SK-N-SH (cell line): ENCODE measurements around the gene PDK2. TPM values are rescaled to one million over a fixed set of nuclear protein-coding genes. Genes with fewer than 3 reads are reported as not detected.

Experiments used
- CTCF ChIA-PET: fragments of 300-600, 350-600 bp; formaldehyde crosslinking; extraction: SDS; loops from one replicate; lab custom pipeline; 2021; lab: Yijun Ruan, JAX
- POLR2A ChIA-PET: fragments of 350-600 bp; sonication (Branson Sonifier 250); formaldehyde crosslinking; extraction: SDS; loops from one replicate; lab custom pipeline; 2020; ENCODE audit warnings: antibody characterized with exemption, inconsistent platforms; lab: Yijun Ruan, JAX
- DNase-seq: peaks from one replicate; pipeline ENCODE4 v3.0.0; 2012
- H2AFZ ChIP-seq: fragments of 200-600 bp; sonication (generic); 2 replicates; pipeline ENCODE4 v1.8.1; 2016; ENCODE audit warnings: antibody characterized with exemption, mild to moderate bottlenecking, low read depth
- H3F3A ChIP-seq: fragments of 200-600 bp; sonication (generic); replicated peaks from 2 replicates; pipeline ENCODE3; 2016; ENCODE audit warnings: antibody characterized with exemption, mild to moderate bottlenecking; ENCODE audit not compliant: insufficient read depth
- H3K27ac ChIP-seq, 2 experiments: fragments of 200-500 bp in 1 of 2; fragments of 200-600 bp in 1 of 2; sonication (Bioruptor generic) in 1 of 2; sonication (generic), shearing (Covaris generic) in 1 of 2; 2 replicates each; pipeline versions ENCODE4 v1.5.1 to v1.6.1; 2014 to 2016; ENCODE audit warnings: low read depth in 2 of 2, inconsistent platforms in 1 of 2, low read length in 1 of 2, mild to moderate bottlenecking in 1 of 2, mixed read lengths in 1 of 2
- H3K27me3 ChIP-seq: fragments of 200-600 bp; sonication (generic), shearing (Covaris generic); 2 replicates; pipeline ENCODE4 v1.6.1; 2016; ENCODE audit warnings: mixed run types; ENCODE audit not compliant: insufficient read depth
- H3K36me3 ChIP-seq, 2 experiments: fragments of 200-500 bp in 1 of 2; fragments of 200-600 bp in 1 of 2; sonication (Bioruptor generic) in 1 of 2; sonication (generic) in 1 of 2; replicated peaks in 1 of 2; 2 replicates each; pipeline versions ENCODE3 to v1.5.1; 2014 to 2016; ENCODE audit warnings: low read length in 1 of 2, mild to moderate bottlenecking in 1 of 2; ENCODE audit not compliant: insufficient read depth in 2 of 2, control insufficient read depth in 1 of 2
- H3K4me1 ChIP-seq, 2 experiments: fragments of 200-500 bp in 1 of 2; fragments of 200-600 bp in 1 of 2; sonication (Bioruptor generic) in 1 of 2; sonication (generic), shearing (Covaris generic) in 1 of 2; 2 replicates each; pipeline versions ENCODE4 v1.5.1 to v1.6.1; 2014 to 2016; ENCODE audit warnings: low read depth in 1 of 2, low read length in 1 of 2, mixed run types in 1 of 2; ENCODE audit not compliant: insufficient read depth in 2 of 2, control insufficient read depth in 1 of 2
- H3K4me2 ChIP-seq: fragments of 200-600 bp; sonication (generic), shearing (Covaris generic); 2 replicates; pipeline ENCODE4 v1.6.1; 2017; ENCODE audit warnings: mixed run types
- H3K4me3 ChIP-seq, 2 experiments: fragments of 200-500 bp in 1 of 2; fragments of 200-600 bp in 1 of 2; sonication (Bioruptor generic) in 1 of 2; sonication (generic), shearing (Covaris generic) in 1 of 2; 2 replicates each; pipeline versions ENCODE4 v1.5.1 to v1.8.1; 2014 to 2016; ENCODE audit warnings: low read depth in 2 of 2, inconsistent platforms in 1 of 2, low read length in 1 of 2, mild to moderate bottlenecking in 1 of 2, mixed read lengths in 1 of 2, moderate library complexity in 1 of 2
- H3K79me2 ChIP-seq: fragments of 200-600 bp; sonication (generic); 2 replicates; pipeline ENCODE4 v1.8.1; 2017; ENCODE audit warnings: mild to moderate bottlenecking; ENCODE audit not compliant: insufficient read depth
- H3K9ac ChIP-seq: fragments of 200-600 bp; sonication (generic); 2 replicates; pipeline ENCODE4 v1.6.1; 2017; ENCODE audit warnings: mixed run types
- H3K9me2 ChIP-seq: fragments of 200-600 bp; sonication (generic); 2 replicates; pipeline ENCODE4 v1.6.1; 2017; ENCODE audit warnings: mixed run types
- H3K9me3 ChIP-seq: fragments of 200-600 bp; sonication (generic); 2 replicates; pipeline ENCODE4 v1.6.1; 2017; ENCODE audit warnings: mixed run types, mild to moderate bottlenecking, moderate library complexity
- H4K20me1 ChIP-seq: fragments of 200-600 bp; sonication (generic); 2 replicates; pipeline ENCODE4 v1.6.1; 2017; ENCODE audit warnings: mild to moderate bottlenecking, mixed run types; ENCODE audit not compliant: insufficient read depth
- CHD2 ChIP-seq: fragments of 150-350 bp; IDR thresholded peaks from 2 replicates; pipeline ENCODE4 v1.6.1; 2018; ENCODE audit warnings: low read length; ENCODE audit not compliant: partially characterized antibody
- FOSL2 ChIP-seq: IDR thresholded peaks from 2 replicates; pipeline ENCODE4 v1.4.0; 2012; ENCODE audit warnings: low read depth, mild to moderate bottlenecking, moderate library complexity, borderline replicate concordance
- MEF2A ChIP-seq: IDR thresholded peaks from 2 replicates; pipeline ENCODE4 v1.4.0; 2012; ENCODE audit warnings: low read depth, borderline replicate concordance
- MXI1 ChIP-seq: IDR thresholded peaks from 2 replicates; pipeline ENCODE4 v1.6.1; 2012; ENCODE audit warnings: mild to moderate bottlenecking, low read depth, low read length, improper control_type of control experiment
- NFIC ChIP-seq: IDR thresholded peaks from 2 replicates; pipeline ENCODE4 v1.4.0; 2012; ENCODE audit warnings: borderline replicate concordance
- RCOR1 ChIP-seq: fragments of 150-350 bp; IDR thresholded peaks from 2 replicates; pipeline ENCODE4 v1.6.1; 2017; ENCODE audit warnings: antibody characterized with exemption, low read length
- RFX5 ChIP-seq: IDR thresholded peaks from 2 replicates; pipeline ENCODE4 v1.6.1; 2012; ENCODE audit warnings: mild to moderate bottlenecking, improper control_type of control experiment, low read length
- WGBS: methylation state at CpG from one replicate; pipeline ENCODE4 v1.1.6; 2017; ENCODE audit warnings: low lambda C conversion rate; 5-methylcytosine and 5-hydroxymethylcytosine counted together
- polyA plus RNA-seq, 3 experiments: library from polyadenylated mRNA; depleted of rRNA; stranded (reverse); fragments of >200 nt; gene quantifications; 2 replicates each; pipeline ENCODE4 v1.2.3, GENCODE V29; 2012
- TF ChIP-seq, protein P1 (sequence below): IDR thresholded peaks from 2 replicates; pipeline ENCODE4 v1.6.1; 2012; ENCODE audit warnings: mild to moderate bottlenecking, low read depth, low read length, moderate library complexity
- TF ChIP-seq, protein P2 (sequence below): IDR thresholded peaks from 2 replicates; pipeline ENCODE4 v1.4.0; 2012; ENCODE audit warnings: low read depth, borderline replicate concordance
- TF ChIP-seq, protein P3 (sequence below): IDR thresholded peaks from 2 replicates; pipeline ENCODE4; 2012

Gene PDK2
- polyA plus RNA-seq, 1 of the 3 experiments (the other 2 are of a cell fraction), result 124 TPM

DNA sequence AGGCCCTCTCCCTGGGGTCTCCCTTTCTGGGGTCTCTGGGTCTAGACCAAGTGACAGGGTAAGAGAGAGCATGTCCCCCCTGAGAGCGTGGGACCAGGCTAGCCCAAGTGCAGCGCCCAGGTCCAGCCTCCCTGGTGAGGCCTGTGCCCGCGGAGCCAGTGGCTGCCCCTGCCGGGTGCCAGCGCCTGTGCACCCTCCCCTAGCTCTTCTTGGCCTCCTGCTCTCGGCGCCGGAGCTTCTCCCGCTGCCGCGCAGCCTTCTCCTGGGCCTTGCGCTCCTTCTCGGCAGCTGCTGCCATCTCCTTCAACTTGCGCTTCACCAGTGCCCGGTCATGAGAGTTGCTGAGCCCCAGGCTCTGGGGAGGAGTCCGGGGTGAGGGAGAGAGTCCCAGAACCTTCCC lies 17.5 kb downstream of the PDK2 start (continued):
- TF ChIP-seq, protein P1, sequence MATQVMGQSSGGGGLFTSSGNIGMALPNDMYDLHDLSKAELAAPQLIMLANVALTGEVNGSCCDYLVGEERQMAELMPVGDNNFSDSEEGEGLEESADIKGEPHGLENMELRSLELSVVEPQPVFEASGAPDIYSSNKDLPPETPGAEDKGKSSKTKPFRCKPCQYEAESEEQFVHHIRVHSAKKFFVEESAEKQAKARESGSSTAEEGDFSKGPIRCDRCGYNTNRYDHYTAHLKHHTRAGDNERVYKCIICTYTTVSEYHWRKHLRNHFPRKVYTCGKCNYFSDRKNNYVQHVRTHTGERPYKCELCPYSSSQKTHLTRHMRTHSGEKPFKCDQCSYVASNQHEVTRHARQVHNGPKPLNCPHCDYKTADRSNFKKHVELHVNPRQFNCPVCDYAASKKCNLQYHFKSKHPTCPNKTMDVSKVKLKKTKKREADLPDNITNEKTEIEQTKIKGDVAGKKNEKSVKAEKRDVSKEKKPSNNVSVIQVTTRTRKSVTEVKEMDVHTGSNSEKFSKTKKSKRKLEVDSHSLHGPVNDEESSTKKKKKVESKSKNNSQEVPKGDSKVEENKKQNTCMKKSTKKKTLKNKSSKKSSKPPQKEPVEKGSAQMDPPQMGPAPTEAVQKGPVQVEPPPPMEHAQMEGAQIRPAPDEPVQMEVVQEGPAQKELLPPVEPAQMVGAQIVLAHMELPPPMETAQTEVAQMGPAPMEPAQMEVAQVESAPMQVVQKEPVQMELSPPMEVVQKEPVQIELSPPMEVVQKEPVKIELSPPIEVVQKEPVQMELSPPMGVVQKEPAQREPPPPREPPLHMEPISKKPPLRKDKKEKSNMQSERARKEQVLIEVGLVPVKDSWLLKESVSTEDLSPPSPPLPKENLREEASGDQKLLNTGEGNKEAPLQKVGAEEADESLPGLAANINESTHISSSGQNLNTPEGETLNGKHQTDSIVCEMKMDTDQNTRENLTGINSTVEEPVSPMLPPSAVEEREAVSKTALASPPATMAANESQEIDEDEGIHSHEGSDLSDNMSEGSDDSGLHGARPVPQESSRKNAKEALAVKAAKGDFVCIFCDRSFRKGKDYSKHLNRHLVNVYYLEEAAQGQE, result no peak
- TF ChIP-seq MXI1 (no peak), RCOR1 (no peak), RFX5 (no peak), NFIC (no peak), CHD2 (no peak), MEF2A (no peak)
- TF ChIP-seq, protein P2, sequence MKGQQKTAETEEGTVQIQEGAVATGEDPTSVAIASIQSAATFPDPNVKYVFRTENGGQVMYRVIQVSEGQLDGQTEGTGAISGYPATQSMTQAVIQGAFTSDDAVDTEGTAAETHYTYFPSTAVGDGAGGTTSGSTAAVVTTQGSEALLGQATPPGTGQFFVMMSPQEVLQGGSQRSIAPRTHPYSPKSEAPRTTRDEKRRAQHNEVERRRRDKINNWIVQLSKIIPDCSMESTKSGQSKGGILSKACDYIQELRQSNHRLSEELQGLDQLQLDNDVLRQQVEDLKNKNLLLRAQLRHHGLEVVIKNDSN, result no peak
- TF ChIP-seq, protein P3, sequence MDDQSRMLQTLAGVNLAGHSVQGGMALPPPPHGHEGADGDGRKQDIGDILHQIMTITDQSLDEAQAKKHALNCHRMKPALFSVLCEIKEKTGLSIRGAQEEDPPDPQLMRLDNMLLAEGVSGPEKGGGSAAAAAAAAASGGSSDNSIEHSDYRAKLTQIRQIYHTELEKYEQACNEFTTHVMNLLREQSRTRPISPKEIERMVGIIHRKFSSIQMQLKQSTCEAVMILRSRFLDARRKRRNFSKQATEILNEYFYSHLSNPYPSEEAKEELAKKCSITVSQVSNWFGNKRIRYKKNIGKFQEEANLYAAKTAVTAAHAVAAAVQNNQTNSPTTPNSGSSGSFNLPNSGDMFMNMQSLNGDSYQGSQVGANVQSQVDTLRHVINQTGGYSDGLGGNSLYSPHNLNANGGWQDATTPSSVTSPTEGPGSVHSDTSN, result no peak

DNA sequence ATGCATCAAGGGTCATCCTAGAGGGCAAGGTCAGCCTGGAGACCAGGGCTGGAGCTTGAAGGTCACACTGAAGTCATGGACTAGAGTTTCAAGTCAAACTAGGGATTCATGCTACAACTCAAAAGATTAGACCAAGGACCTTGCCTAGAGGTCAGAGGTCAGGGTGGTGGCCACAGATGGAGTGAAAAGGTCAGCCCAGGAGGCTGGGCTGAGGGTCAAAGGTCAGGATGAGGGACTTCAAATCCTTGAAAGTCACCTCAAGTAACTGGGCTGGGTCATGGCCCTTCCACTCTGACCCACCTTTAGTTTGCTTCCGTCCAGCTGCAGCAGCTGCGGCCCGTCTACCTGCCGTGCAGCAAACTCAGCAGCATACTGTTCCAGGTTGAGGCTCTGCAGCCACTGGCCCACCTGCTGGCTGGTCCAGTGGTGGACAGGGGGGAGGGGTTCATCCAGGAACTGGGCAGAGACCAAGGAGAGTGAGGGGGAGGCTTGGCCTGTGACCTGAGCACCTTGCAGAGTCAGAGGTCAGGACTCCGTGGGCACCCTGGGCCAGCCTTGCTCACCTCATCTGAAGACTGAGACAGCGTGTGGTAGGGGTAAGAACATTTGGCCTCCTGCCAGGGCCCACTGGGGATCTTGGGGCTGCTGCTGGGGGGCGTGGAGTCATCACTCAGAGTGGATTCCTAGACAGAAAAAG lies 18.6 kb downstream of the PDK2 start:
- WGBS, result 100% methylated on average over 1 of the region's 7 CpGs
- ChIA-PET CTCF (interaction anchor here (1.1 to 16.3 kb wide), 13 partner anchors 14 to 194 kb away, joined by 3 to 297 read pairs (median 15); partner anchors contain the start of genes COL1A1, PDK2, PPP1R9B and SAMD14), POLR2A (interaction anchor here (1.4 kb wide), 1 partner anchor 48 kb away, joined by 5 read pairs; no protein-coding TSS in a partner anchor)
- no peaks in the 10 kb centered on the region for H3K79me2 ChIP-seq
- H3K4me3 ChIP-seq, result no peak overlapping the region
- no peak for DNase-seq
- no peaks in the 10 kb centered on the region for H3K9me3 ChIP-seq
- H3K4me2 ChIP-seq, result no peak overlapping the region
- H3K36me3 ChIP-seq, result peaks cover 0 to 17% of the 10 kb centered on the region in 2 experiments
- no peaks in the 10 kb centered on the region for H3F3A ChIP-seq
- peaks cover 0 to 24% of the 10 kb centered on the region in 2 experiments; a peak in 1 of 4 replicates for H3K4me1 ChIP-seq
- H3K9ac ChIP-seq, result no peak overlapping the region
- H4K20me1 ChIP-seq, result no peaks in the 10 kb centered on the region
- H2AFZ ChIP-seq, result no peak overlapping the region
- no peaks in the 10 kb centered on the region for H3K9me2 ChIP-seq
- no peaks in the 10 kb centered on the region for H3K27me3 ChIP-seq
- H3K27ac ChIP-seq, result no peak overlapping the region
- TF ChIP-seq CHD2, result no peak
- TF ChIP-seq RFX5, result no peak
- TF ChIP-seq FOSL2, result no peak
